GM21526 (cell line): ENCODE measurements around the gene SLC41A1.

Experiments used
- ATAC-seq: cut with Tn5 transposase; IDR thresholded peaks from one replicate; pipeline ENCODE4 v1.9.1; 2021; ENCODE audit warnings: moderate library complexity; ENCODE audit not compliant: unreplicated experiment, low FRiP score

The SLC41A1 gene

GRCh38 chr1:205763980-205764379 lies 49.0 kb downstream of the SLC41A1 start:
- no peak for ATAC-seq

- ATAC-seq: no peak
Measured at GRCh38 chr1:205760606-205761005, 52.4 kb downstream of the SLC41A1 start.

GRCh38 chr1:205756552-205756951 lies 56.4 kb downstream of the SLC41A1 start:
- no peak for ATAC-seq

- ATAC-seq: no peak
Measured at GRCh38 chr1:205754857-205755256, 58.1 kb downstream of the SLC41A1 start.

- ATAC-seq: no peak
Measured at GRCh38 chr1:205751036-205751651, 61.9 kb downstream of the SLC41A1 start.

- peak; percentile 86 for ATAC-seq
Measured at GRCh38 chr1:205750138-205751035, 62.6 kb downstream of the SLC41A1 start, which contains the start of gene NUCKS1. Gene NUCKS1, minus strand, starts transcription at chr1:205750182. Its CDS starts 209 bp downstream, at chr1:205749973.

GRCh38 chr1:205749234-205750137 lies 63.5 kb downstream of the SLC41A1 start:
- ATAC-seq: peak; percentile 57

- peak; percentile 4 for ATAC-seq
Measured at GRCh38 chr1:205748403-205749233, 64.4 kb downstream of the SLC41A1 start.

- ATAC-seq: no peak
Measured at GRCh38 chr1:205746757-205747412, 66.1 kb downstream of the SLC41A1 start.

- no peak for ATAC-seq
Measured at GRCh38 chr1:205744403-205744802, 68.6 kb downstream of the SLC41A1 start.

GRCh38 chr1:205743977-205744376 lies 69.0 kb downstream of the SLC41A1 start:
- no peak for ATAC-seq

- ATAC-seq: no peak
Measured at GRCh38 chr1:205741681-205742080, 71.3 kb downstream of the SLC41A1 start.

GRCh38 chr1:205739348-205740160 lies 73.4 kb downstream of the SLC41A1 start:
- ATAC-seq: no peak
